ENCODE data around the gene SORCS3.
"Not testable (repeated sequence)": the region's sequence is repeated elsewhere in the genome, so short reads cannot be mapped to it uniquely, and the experiment has no call there.

SORCS3 gene

DNA sequence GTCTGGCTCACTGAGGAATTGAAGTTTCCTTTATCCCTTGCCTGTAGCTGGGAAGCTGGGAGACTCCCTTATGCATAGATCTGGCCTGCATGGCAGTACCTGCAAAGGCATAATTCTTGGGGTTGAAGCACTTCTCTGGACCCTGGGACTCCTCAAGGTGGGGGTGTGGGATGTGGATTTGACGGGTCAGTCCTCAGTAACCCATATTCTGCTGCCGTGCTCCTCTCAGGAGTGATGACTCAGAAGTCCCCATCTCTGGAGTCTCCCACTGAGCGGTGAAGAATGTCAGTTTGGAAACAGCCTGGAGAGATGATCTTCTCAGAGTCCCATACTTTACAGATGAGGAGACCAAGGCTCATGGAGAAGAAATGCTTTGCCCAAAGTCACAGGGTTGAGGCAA is 49.0 kb downstream of the SORCS3 start:
- TF ChIP-seq ZNF274 (IDR thresholded peaks at IDR 0.05; ENCODE audit: low read depth, low read length), result no peak
- H3K4me3 ChIP-seq (ENCODE audit: low read length), result no peak overlapping the region

DNA sequence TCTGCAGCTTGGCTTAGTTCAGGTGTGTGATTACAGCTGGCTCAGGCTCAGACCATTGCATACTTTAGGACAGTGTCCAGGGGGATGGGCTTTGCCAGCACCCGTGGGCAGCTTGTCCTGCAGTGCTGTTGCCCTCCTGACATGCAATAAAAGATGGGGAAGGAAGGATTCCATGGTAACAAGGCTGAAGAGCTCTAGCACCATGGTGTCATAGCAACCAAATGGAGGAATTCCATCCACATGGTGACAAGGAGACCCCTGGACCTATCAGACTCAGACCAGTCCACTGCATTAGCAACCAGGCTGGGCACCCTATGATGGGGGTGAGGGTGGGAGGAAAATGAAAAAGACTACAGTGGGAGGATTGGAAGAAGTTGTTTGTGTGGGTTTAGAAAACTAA is 49.9 kb downstream of the SORCS3 start:
- H3K4me3 ChIP-seq (ENCODE audit: low read length), result no peak overlapping the region
- no peak for TF ChIP-seq ZNF274 (IDR thresholded peaks at IDR 0.05; ENCODE audit: low read depth, low read length)

DNA sequence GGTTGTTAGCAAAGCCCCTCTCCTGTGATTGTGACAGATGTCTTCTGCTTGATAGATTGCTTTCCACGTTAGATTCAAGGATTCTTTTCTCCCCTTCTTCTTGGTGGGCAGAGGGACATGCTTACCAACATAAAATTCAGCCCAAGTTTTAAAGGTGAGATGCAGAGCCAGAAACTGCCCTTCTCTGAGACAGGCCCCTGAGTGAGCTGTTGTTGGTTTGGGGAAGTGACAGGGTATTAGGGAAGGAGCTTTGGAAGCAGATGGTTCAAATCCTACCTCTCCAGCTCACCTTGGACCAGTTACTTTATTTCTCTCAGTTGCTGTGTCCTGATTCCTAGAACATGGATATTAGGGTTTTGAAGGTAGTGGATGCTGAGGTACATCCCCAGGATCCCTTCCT is 53.0 kb downstream of the SORCS3 start:
- TF ChIP-seq ZNF274 (IDR thresholded peaks at IDR 0.05; ENCODE audit: low read depth, low read length), result no peak

DNA sequence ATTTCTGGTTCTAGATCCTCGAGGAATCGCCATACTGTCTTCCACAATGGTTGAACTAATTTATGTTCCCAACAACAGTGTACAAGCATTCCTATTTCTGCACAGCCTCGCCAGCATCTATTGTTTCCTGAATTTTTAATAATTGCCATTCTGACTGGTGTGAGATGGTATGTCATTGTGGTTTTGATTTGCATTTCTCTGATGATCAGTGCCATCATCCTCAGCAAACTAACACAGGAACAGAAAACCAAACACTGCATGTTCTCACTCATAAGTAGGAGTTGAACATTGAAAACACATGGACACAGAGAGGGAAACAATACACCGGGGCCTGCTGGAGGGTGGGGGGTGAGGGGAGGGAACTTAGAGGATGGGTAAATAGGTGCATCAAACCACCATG is 62.2 kb downstream of the SORCS3 start:
- H3K4me3 ChIP-seq (ENCODE audit: low read length), result not testable (repeated sequence)

More for the DNA sequence above, 53.0 kb downstream of the SORCS3 start:
- no peak overlapping the region for H3K4me3 ChIP-seq (ENCODE audit: low read length)

DNA sequence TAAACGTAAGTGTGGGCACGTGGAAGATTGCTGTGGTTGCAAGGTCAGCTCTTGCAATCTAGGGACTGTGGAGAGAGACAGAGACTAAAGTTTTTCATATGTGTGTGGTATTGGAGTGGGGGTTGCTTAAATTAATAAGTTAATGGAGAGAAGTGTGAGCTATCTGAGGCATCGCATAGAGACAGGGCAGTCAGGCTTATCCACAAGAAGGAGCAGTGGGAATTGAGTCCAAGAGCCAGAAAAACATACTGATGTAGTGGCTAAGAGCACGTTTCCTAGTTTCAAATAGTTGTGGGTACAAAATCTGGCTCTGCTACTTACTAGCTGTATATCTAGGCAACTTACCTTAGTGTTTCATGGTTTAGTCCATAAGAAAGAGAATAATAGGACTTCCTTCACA is 65.8 kb downstream of the SORCS3 start:
- no peak overlapping the region for H3K4me3 ChIP-seq (ENCODE audit: low read length)
- TF ChIP-seq ZNF274 (IDR thresholded peaks at IDR 0.05; ENCODE audit: low read depth, low read length), result no peak

DNA sequence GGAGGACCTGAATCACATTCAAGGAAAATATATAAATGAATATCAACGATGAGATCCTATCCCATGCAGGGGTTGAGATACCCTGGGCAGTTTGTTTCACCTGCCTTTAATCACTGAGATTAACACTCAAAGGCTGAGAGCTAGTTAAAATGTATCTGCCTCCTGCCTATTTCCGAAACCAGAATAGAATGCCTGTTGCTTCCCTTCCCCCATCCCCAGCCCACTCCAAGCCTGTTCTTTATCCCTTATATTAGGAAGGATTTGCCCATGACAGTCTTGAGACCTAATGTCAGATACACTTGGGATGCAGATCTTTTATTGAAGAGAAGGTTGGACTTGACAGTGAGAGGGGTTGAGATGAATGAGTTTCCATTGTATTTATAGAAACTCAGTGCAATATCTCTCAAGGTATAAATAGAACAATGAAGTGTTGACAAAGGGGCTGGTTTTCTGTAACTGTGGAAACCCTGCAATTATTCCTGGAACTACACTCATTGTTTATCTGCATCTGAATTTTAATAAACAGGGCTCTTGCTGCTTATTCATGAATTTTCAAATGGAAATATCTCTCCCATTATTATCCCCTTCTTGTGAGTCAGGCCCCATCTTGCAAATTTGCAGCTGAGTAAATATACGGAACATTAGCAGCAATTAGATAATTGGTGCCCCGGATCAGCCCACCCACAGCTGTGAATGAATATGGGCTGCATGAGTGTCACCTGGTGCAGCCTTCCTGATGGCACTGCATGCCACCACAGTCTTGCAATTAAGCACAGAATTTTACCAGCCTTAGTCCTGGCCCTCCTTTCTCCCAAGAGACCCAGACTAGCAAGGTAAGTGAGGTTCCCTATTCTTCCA is 66.7 kb downstream of the SORCS3 start:
- no peak for TF ChIP-seq ZNF274 (IDR thresholded peaks at IDR 0.05; ENCODE audit: low read depth, low read length)
- no peak overlapping the region for H3K4me3 ChIP-seq (ENCODE audit: low read length)

DNA sequence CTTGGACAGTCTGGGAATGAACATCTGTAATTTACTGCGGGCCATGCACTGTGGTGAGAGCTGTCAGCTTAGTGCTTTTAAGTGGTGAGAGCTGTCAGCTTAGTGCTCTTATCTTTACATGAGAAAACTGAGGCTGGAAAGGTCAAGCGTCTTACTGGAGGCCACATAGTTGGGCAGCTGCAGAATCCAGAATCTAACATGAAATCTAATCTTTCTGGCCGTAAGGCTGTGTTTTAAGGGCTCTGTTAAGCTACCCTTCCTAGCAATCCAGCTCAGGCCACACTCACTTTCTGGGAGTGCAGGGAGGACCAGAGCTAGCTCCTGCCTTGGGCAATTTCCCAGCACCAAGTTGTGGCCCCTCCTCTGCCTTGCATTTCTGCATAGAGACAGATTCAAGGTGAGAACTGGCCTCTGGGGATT is 70.2 kb downstream of the SORCS3 start:
- no peak for TF ChIP-seq ZNF274 (IDR thresholded peaks at IDR 0.05; ENCODE audit: low read depth, low read length)

DNA sequence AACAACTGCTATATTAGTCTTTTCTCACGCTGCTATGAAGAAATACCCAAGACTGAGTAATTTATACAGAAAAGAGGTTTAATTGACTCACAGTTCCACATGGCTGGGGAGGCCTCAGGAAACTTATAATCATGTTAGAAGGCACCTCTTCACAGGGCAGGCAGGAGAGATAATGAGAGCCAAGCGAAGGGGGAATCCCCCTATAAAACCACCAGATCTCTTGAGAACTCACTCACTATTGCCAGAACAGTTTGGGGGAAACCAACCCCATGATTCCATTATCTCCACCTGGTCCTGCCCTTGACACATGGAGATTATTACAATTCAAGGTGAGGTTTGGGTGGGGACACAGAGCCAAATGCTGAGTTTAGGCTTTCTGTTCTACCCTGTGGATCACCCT is 89.5 kb downstream of the SORCS3 start:
- not testable (repeated sequence) for H3K4me3 ChIP-seq (ENCODE audit: low read length)

More for the DNA sequence above, 70.2 kb downstream of the SORCS3 start:
- no peak overlapping the region for H3K4me3 ChIP-seq (ENCODE audit: low read length)

DNA sequence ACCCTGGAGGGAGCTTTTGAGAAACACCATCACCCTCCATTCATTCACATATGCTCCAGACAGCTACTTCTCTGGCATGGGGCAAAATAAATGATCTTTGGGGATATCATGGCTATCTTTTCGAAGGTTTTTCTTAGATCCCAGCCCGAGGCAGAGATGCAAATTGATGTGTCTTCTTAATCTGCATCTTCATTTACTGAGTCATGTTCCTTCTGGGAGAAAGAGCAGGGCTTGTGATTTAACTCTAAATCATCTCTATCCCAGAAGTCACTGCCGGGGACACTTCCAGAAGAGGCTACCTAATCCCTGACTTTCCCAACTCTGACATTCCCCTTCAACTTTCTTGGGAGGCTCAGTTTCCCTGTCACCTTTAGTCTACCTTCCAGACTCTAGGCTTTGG is 90.1 kb downstream of the SORCS3 start:
- no peak overlapping the region for H3K4me3 ChIP-seq (ENCODE audit: low read length)
- no peak for TF ChIP-seq ZNF274 (IDR thresholded peaks at IDR 0.05; ENCODE audit: low read depth, low read length)

DNA sequence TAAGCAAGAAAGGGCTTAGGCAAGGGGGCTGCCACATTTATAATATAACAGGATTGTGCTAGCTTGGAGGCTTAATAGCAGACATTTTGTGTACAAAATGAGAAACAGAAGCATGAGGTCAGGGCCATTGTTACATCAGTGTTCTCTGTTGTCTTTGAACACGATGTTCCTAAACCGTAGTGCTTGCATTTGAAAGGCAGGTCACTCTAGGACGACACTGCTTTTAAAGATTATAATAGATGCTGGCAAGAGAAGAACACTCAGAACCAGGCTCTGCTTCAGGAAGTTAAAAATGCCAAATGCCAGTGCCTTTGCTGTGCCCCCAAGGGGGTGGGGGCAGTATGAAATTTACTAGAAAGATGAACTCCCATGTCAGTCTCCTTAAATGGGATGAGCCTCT is 91.1 kb downstream of the SORCS3 start:
- TF ChIP-seq ZNF274 (IDR thresholded peaks at IDR 0.05; ENCODE audit: low read depth, low read length), result no peak
- H3K4me3 ChIP-seq (ENCODE audit: low read length), result no peak overlapping the region

DNA sequence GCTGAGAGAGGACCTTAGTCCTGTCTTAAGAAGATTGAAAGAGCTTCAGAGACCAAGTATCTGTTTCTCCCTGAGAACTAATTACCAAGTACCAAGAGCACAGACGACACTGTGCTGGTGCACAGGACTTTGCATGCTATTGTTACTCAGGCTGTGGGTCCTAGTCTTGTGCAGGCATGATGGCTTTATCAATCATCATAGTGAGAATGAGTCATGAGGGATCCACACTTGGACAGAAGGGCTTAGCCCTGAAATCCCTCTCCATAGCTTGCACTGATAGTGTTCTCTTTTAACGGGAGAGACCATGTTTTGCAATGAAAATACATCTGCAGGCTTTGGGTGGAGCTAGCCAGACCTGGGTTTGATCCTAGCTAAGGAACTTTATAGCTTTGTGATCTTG is 93.3 kb downstream of the SORCS3 start:
- TF ChIP-seq ZNF274 (IDR thresholded peaks at IDR 0.05; ENCODE audit: low read depth, low read length), result no peak

DNA sequence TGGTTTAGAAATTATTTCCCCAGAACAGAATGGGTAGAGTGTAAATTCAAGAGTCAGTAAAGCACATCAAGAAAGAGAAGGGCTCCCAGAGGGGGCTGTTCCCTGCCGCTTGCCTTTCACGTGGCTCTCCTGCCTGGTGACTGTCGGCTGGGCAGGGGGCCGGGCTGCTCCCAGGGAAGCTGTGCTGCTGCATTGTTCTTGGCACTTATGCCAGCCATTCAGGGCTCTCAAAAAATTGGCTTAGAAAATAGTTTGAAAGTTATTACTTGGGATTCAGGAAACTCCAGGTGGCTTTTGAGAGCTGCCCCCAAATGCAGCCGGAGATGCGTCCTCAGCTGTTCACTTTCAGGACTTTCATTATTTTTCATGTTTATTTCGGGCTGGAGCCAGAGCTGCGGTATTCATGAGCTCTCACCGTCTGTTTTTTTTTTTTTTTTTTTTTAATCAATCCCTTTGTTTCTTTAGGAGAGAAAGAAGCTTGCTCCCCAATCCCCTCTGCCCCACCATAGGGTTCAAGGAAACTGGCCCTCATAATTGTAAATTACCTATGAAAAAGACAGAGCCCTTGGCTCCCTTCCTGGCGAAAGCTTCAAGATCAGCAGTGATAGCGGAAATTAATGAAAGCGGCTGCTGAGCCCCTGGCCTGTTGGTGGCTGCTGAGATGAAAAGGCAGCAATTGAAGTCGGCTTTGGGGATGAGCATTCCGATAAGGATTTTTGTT is 94.1 kb downstream of the SORCS3 start:
- no peak overlapping the region for H3K4me3 ChIP-seq (ENCODE audit: low read length)
- no peak for TF ChIP-seq ZNF274 (IDR thresholded peaks at IDR 0.05; ENCODE audit: low read depth, low read length)

More for the DNA sequence above, 93.3 kb downstream of the SORCS3 start:
- no peak overlapping the region for H3K4me3 ChIP-seq (ENCODE audit: low read length)

DNA sequence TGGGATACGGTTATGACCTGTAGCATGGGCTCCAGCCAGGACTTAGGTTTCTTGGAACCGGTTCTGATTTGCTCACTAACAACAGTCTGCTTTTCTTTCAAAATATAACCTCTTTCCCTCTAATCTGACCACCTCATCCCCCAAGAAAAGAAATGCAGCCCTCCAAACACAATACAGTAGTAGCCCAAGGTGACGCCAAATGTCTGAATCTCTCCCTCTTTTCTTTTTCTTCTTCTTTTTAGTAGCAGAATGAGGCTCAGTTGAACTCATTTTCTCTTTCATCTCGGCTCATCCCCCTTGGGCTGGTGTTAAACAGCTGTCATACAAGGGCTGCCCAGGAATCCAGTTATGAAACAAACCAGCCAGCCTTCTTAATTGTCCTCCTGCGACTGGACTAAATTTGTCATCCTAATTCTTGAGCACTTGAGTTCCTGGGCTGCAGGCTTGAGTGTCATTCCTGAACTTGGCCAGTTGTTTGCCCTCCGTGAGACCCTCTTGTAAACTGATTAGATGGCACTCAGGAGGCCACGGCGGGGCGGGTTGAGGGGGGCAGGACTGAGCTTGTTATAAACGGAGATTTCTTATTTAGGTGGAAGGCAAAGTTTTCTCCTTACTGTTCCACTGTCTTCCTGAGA is 94.8 kb downstream of the SORCS3 start:
- TF ChIP-seq ZNF274 (IDR thresholded peaks at IDR 0.05; ENCODE audit: low read depth, low read length), result no peak

DNA sequence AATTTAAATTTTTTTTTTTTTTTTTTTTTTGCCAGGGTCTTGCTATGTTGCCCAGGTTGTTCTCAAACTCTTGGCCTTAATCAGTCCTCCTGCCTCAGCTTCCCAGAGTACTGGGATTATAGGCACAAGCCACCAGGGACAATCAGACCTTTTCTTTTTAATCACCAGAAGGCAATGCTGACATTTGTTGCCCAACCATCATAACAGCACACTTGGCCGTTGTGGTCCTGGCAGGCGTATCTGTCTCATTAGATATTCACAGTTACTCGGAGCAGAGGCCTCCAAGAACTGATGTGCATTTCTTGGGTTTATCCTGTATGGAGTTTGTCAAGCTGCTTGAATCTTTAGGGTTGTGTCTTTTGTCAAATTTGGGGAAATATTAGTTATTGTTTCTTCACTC is 100.0 kb downstream of the SORCS3 start:
- no peak overlapping the region for H3K4me3 ChIP-seq (ENCODE audit: low read length)
- no peak for TF ChIP-seq ZNF274 (IDR thresholded peaks at IDR 0.05; ENCODE audit: low read depth, low read length)

More for the DNA sequence above, 94.8 kb downstream of the SORCS3 start:
- H3K4me3 ChIP-seq (ENCODE audit: low read length), result no peak overlapping the region

DNA sequence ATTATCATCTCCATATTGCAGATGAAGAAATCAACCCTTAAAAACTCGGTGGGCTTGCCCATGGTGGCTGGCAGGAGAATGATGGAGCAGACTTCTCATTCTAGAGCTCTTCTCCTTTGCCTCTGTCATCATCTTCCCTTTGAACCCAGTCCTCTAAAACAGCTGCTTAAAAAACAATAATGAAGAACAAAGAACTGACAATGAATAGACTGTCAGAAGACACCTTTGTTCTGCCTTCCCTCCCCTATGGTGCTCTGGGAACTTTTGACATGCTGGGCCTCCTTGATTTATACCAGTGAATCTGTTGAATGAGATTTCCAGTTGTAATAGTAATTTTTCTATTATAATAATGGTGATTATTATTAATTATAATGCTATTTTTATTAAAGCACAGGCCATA is 103.0 kb downstream of the SORCS3 start:
- TF ChIP-seq ZNF274 (IDR thresholded peaks at IDR 0.05; ENCODE audit: low read depth, low read length), result no peak
- H3K4me3 ChIP-seq (ENCODE audit: low read length), result no peak overlapping the region
